Activated naive CD8-positive, alpha-beta T cell treated with anti-CD3 and anti-CD28 coated beads, Interleukin-2, amount 10 ng/mL, durations not matched to agents 7 days and 5 days (primary cell): ENCODE data around the gene ANKZF1. TPM values are rescaled to one million over a fixed set of nuclear protein-coding genes. Genes with fewer than 3 reads are reported as not detected.

Experiments used
- ATAC-seq: fragments of 150-1000 bp; cut with Tn5 transposase; one replicate; pipeline ENCODE4 v1.10.0; 2021; ENCODE audit warnings: low read depth, moderate library complexity
- POLR2A ChIA-PET: fragments of 350-600 bp; sonication (Branson Sonifier 250); formaldehyde crosslinking; loops from one replicate; lab custom pipeline; 2021; ENCODE audit warnings: antibody characterized with exemption; lab: Charles Lee
- DNase-seq: peaks from one replicate; pipeline ENCODE4 v3.0.0; 2021
- H3K27ac Mint-ChIP-seq: one replicate; pipeline ENCODE4 v1.8.0; 2022; ENCODE audit warnings: mild to moderate bottlenecking, mixed read lengths
- H3K27me3 Mint-ChIP-seq: one replicate; pipeline ENCODE4 v1.8.0; 2022; ENCODE audit warnings: mild to moderate bottlenecking, moderate library complexity, mixed read lengths
- H3K36me3 Mint-ChIP-seq: one replicate; pipeline ENCODE4 v1.8.0; 2021; ENCODE audit warnings: mild to moderate bottlenecking, mixed read lengths
- H3K4me1 Mint-ChIP-seq: one replicate; pipeline ENCODE4 v1.8.0; 2021; ENCODE audit warnings: mixed read lengths
- H3K4me3 Mint-ChIP-seq: one replicate; pipeline ENCODE4 v1.8.0; 2022; ENCODE audit warnings: mild to moderate bottlenecking, moderate library complexity, mixed read lengths
- H3K9me3 Mint-ChIP-seq: one replicate; pipeline ENCODE4 v1.8.0; 2021; ENCODE audit warnings: mixed read lengths
- total RNA-seq, 2 experiments: library from RNA; stranded (reverse); gene quantifications; one replicate each; pipeline ENCODE4 v1.2.3, GENCODE V29; 2021

Gene ANKZF1
- total RNA-seq, 2 experiments from 2014 or later = 170 to 177 TPM

DNA sequence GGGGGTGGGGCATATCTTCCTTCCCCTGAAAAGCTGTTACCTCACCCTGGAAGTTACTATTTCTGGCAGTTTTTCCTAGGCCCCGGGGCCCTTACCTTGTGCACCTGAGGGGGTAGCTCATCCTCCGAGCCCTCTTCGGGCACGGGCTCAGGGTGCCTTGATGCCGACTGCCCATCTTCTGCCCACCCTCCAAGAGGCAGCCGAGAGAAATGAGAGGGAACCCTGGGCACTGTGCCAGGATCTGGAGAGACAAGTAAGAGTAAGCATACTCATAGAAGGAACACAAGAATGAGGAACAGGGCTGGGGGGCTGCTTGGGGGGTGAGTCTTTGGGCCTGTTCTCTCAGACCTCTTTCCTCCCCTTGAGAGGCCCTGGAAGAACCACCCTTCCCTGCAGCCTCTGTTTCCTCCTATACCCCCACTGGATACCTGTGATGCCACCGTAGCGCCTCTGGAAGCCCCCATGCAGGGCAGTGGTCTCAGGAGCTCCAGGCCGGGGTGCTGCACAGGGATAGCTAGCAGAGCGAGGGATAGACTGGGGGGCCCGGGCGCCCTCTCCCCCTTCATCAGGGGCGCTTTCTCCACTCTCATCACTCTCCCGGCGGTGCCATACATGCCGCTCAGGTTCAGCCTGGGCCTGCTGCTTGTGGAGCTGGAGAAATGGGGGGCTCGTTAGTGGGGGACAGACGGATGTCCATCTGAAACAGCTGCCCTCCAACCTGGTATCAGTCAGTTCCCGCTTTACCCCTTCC, 8.8 kb upstream of the ANKZF1 start:
- Mint-ChIP-seq H3K27ac (no peak overlapping the region), H3K36me3 (peaks cover 16% of the 10 kb centered on the region), H3K4me3 (no peak overlapping the region), H3K4me1 (peaks cover 17% of the 10 kb centered on the region), H3K9me3 (no peaks in the 10 kb centered on the region), H3K27me3 (no peaks in the 10 kb centered on the region)
- no peak for ATAC-seq
- POLR2A ChIA-PET = interaction anchor here (1.3 kb wide), 1 partner anchor 24 kb away, joined by 6 read pairs; the partner anchor contains the start of genes GLB1L and STK16
- no peak for DNase-seq

DNA sequence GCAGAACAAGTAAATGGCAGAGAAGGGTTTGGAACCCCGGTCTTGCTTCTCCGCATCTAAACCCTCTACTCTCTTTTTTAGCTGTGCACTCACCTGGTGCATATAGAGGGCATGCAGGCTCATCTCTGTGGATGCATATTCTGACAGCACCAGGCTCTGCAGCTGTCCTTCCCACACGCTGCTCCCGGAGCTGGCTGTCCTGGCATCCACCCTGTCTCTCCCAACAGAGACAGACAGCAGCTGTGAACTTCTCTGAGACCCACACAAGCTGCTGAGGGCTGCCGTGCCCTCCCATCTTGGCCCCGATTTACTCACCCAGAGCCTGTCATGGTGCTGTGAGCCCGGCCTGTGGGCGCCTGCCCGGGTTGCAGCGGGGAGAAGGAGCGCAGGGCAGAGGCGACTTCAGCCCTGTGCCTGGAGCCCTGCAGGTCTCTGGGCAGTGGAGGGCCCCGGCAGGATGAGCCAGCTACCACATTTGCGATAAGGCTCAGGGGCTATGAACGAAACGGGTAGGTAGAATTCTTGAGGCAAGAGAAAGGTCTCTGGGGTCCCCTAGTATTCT, 7.6 kb upstream of the ANKZF1 start:
- no peak overlapping the region for H3K27ac Mint-ChIP-seq
- no peaks in the 10 kb centered on the region for H3K9me3 Mint-ChIP-seq
- H3K4me3 Mint-ChIP-seq = no peak overlapping the region
- ATAC-seq = no peak
- POLR2A ChIA-PET = interaction anchor here (1.3 kb wide), 1 partner anchor 23 kb away, joined by 6 read pairs; the partner anchor contains the start of genes GLB1L and STK16
- peaks cover 21% of the 10 kb centered on the region for H3K36me3 Mint-ChIP-seq
- peaks cover 22% of the 10 kb centered on the region for H3K4me1 Mint-ChIP-seq
- H3K27me3 Mint-ChIP-seq = no peaks in the 10 kb centered on the region
- DNase-seq = no peak

DNA sequence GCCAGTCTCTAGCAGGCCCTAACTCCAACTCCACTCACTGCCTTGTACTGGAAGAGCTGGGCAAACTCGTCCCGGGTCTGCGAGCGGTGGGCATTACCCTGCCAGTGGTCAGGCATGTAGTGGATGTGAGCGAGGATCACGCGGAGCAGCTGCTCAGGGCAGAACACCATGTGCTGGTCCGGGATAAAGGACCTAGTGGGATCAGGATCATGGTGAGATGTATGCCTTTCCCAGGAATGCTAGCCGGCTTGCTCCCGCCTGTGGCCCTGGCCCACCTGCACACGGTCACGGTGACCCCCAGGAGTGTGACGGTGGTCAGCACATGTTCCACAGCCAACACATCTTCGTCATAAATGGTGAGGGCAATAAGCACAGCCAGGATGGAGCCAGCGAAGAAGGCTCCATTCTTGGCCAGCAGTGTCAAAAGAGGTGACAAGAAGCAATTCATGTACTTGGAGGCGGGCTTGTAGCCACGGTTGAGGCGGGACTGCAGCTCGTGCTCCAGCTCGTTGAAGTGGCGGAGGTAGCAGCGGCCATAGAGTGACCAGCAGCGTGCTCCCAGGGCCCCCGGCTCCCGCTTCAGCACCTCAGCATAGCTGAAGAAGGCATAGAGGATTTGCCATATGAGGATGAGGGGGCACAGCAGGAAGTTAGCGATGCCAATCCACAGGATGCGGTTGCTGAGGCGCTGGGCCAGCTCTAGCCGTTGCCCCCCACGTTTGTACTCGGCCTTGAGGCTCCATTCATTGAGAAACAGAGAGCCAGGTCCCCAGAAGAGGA, 5.6 kb upstream of the ANKZF1 start:
- Mint-ChIP-seq H3K27me3 (no peaks in the 10 kb centered on the region), H3K27ac (no peak overlapping the region), H3K4me1 (peaks cover 25% of the 10 kb centered on the region), H3K4me3 (no peak overlapping the region), H3K9me3 (no peaks in the 10 kb centered on the region), H3K36me3 (peaks cover 21% of the 10 kb centered on the region)
- ATAC-seq = no peak
- no peak for DNase-seq
- POLR2A ChIA-PET = interaction anchor here (1.2 kb wide), 1 partner anchor 30 kb away, joined by 5 read pairs; the partner anchor contains the start of gene TUBA4A

DNA sequence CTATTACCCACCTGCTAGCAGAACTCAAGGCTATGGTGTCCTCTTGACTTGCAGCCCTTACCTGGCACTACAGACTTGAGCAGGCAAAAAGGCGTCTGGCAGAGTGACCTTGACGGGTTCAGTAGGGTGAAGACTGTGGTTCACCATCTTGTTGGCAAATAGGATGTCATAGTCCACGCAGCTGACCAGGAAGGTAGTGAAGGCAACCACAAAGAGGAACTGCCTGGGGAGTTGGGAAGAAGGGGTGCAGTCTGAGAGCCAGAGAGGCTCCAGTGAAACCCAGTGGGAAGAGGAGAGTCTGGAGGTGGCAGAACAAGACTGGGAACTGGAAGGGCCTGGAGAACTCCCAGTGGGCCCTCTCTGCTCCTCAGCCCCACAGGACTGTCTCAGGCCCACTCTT, 4.3 kb upstream of the ANKZF1 start:
- POLR2A ChIA-PET = no interaction called here
- H3K36me3 Mint-ChIP-seq = peaks cover 18% of the 10 kb centered on the region

DNA sequence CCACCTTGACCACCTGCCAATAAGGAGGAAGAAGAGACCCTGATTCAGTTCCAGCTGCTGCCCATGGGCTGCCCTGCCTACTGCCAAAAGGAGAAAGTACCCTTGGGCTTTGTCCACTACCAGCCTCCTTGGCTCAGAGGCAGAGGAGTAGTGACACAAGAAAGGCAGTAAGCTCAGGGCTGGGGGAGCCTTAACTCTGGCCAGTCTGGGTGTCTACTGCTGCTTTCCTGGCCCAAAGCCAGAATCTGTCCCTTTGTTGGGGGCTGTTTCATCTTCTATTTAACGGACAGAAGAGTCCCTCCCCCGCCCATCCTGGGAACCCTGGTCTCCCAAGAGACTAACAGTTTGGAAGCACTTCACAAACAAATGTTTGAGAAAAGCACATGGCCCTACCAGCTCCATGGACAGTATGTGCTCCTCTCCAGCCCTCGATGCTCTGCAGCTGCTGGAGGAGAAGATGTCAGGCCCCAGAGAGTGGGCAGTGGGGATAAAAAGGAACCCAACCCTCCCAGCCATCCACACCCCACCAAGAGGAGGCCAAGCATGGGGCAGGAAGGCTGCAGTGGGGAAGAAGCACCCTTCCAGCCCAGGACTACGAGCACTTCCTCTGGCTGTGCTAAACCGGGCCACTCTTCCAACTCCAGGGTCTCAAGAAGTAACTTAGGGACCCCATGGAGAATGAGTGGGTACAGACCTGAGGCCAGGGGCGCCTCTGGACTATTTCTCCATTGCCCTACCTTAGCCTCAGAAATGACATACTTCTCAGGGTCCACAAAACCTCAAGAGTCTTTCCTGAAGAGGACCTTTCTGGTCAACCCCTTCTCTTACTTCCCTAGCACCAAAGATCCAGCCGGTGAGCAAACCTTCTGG, 1.3 kb upstream of the ANKZF1 start:
- Mint-ChIP-seq H3K4me3 (peak overlapping the region; percentile 90), H3K27me3 (no peaks in the 10 kb centered on the region), H3K4me1 (peaks cover 38% of the 10 kb centered on the region), H3K36me3 (peaks cover 30% of the 10 kb centered on the region), H3K9me3 (no peaks in the 10 kb centered on the region), H3K27ac (peak overlapping the region; percentile 65)
- DNase-seq = no peak
- ATAC-seq = no peak
- POLR2A ChIA-PET = interaction anchor here (0.8 to 5.5 kb wide), 14 partner anchors 10 to 71 kb away, joined by 3 to 83 read pairs (median 13); partner anchors contain the start of genes ABCB6, CNPPD1, DNAJB2 and GLB1L

More for the DNA sequence above, 4.3 kb upstream of the ANKZF1 start:
- Mint-ChIP-seq H3K4me3 (no peak overlapping the region), H3K4me1 (peaks cover 23% of the 10 kb centered on the region), H3K9me3 (no peaks in the 10 kb centered on the region), H3K27ac (peak overlapping the region; percentile 6), H3K27me3 (no peaks in the 10 kb centered on the region)
- ATAC-seq (no peak), DNase-seq (no peak)

DNA sequence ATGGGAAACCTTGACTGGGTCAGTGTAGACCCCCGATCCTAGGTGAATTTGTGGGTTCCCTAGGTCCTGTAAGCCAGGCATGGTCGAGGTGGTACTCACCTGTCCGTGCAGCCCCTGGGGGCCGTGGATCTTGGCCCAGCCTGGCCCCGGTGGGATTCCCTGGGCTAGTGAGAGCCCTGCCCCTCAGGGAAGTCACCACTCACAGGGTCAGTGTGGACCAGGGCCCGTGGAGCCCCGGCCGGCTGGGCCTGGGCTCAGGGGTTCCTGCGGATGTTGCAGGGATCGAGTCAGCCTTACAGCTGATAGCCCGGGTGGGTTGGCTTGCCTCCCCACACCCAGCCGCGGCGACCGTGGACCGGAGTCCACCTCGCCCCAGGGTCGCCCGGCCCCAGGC, 698 bp upstream of the ANKZF1 start:
- ATAC-seq (no peak), DNase-seq (no peak)
- H3K27me3 Mint-ChIP-seq = no peaks in the 10 kb centered on the region
- peak overlapping the region; percentile 90 for H3K4me3 Mint-ChIP-seq
- H3K4me1 Mint-ChIP-seq = peaks cover 40% of the 10 kb centered on the region
- H3K9me3 Mint-ChIP-seq = no peaks in the 10 kb centered on the region
- peaks cover 32% of the 10 kb centered on the region for H3K36me3 Mint-ChIP-seq
- POLR2A ChIA-PET = interaction anchor here (1.2 to 5.5 kb wide), 15 partner anchors 9 to 70 kb away, joined by 3 to 83 read pairs (median 12); partner anchors contain the start of genes ABCB6, CNPPD1, DNAJB2 and GLB1L
- H3K27ac Mint-ChIP-seq = peak overlapping the region; percentile 65

DNA sequence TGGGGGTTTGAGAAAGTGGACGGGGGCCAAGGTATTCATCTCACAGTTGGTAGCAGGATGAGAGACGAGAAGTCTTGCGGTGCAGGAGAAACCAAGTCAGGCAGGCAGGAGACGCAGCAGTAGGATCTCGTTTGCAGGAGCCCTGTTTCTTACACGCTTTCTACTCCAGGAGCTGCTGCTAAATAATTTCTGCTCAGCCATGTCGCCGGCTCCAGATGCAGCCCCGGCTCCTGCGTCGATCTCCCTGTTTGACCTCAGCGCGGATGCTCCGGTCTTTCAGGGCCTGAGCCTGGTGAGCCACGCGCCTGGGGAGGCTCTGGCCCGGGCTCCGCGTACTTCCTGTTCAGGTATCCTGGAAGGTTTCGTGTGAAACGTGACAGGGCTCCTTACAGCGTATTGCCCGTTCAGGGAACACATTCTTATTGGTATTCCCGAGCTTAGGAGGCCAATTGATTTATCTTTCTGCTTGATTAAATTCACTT, 494 bp downstream of the ANKZF1 start:
- H3K9me3 Mint-ChIP-seq = no peaks in the 10 kb centered on the region
- peak; percentile 11 for ATAC-seq
- no peaks in the 10 kb centered on the region for H3K27me3 Mint-ChIP-seq
- peak overlapping the region; percentile 90 for H3K4me3 Mint-ChIP-seq
- POLR2A ChIA-PET = interaction anchor here (1.2 to 5.5 kb wide), 16 partner anchors 8 to 69 kb away, joined by 3 to 83 read pairs (median 12); partner anchors contain the start of genes ABCB6, CNPPD1, DNAJB2 and GLB1L
- H3K27ac Mint-ChIP-seq = peak overlapping the region; percentile 93
- DNase-seq = peak; percentile 59
- peaks cover 37% of the 10 kb centered on the region for H3K4me1 Mint-ChIP-seq
- H3K36me3 Mint-ChIP-seq = peaks cover 37% of the 10 kb centered on the region

DNA sequence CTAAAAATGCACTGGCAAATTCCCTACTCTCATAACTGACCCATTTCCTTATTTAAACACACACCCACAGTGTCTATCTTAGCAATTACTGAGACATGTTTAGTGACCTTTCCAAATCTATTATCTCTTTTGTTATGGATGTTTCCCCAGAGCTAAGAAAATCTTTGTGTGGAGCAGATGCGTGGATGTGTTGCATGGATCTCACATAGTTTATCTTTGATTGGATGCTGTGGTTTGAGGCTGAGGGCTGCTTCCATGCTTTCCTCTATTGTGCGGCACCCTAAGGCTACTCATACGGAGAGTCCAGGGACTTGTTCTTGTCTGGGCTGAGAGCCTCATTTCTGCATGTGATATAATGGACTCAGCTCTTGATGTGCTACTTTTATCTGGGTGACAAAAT, 4.7 kb downstream of the ANKZF1 start:
- ATAC-seq (no peak), DNase-seq (no peak)
- H3K9me3 Mint-ChIP-seq = no peaks in the 10 kb centered on the region
- POLR2A ChIA-PET = interaction anchor here (0.7 to 1.2 kb wide), 2 partner anchors 11 to 18 kb away, joined by 3 to 4 read pairs; partner anchors contain the start of genes GLB1L and STK16
- H3K27me3 Mint-ChIP-seq = no peaks in the 10 kb centered on the region
- no peak overlapping the region for H3K27ac Mint-ChIP-seq
- H3K36me3 Mint-ChIP-seq = peaks cover 48% of the 10 kb centered on the region
- H3K4me3 Mint-ChIP-seq = no peak overlapping the region
- H3K4me1 Mint-ChIP-seq = peaks cover 18% of the 10 kb centered on the region

DNA sequence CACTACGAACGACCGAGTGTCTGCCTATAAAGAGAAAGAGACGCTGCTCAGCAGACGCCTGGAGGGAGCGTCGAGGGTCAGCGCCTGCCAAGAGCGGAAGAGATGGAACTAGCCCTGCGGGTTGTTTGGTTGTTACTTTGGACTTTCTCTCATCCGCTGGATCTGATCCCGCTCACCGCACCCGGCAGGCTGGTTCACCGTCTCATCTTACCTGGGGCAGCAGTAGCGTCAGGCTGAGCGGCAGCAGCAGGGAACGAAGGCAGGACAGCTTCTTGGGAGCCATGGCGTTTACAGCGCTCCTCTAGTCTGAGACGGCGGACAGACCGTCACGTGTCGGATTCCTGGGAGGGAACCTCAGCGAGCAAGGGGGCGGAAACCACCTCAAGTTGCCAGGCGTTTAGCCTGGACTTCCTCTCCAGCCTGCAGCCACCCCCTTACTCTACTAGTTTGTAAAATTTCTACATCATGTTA, 13.7 kb downstream of the ANKZF1 start:
- Mint-ChIP-seq H3K27ac (peak overlapping the region; percentile 75), H3K9me3 (no peaks in the 10 kb centered on the region), H3K4me1 (peaks cover 42% of the 10 kb centered on the region), H3K36me3 (peaks cover 11% of the 10 kb centered on the region), H3K4me3 (peak overlapping the region; percentile 71), H3K27me3 (no peaks in the 10 kb centered on the region)
- POLR2A ChIA-PET = interaction anchor here (2.7 kb wide), 1 partner anchor 13 kb away, joined by 12 read pairs; the partner anchor contains the start of genes ANKZF1 and ATG9A
- ATAC-seq = no peak
- DNase-seq = no peak

DNA sequence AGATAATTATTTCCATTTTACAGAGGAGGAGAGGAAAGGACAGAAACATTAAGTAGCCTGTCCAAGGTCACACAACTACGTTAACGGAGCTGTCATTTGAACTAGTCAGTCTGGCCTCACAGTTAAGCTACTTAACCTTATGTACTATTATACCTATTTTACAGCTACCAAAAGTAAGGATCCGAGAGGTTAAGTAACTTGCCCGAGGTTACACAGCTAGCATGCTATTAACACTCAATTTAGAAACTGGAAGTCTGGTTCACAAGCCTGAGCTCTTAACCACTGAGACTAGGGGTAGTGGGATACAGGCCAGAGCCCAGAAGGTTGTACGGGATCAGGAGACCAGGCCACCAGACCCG, 15.2 kb downstream of the ANKZF1 start:
- Mint-ChIP-seq H3K4me3 (peak overlapping the region; percentile 99), H3K9me3 (no peaks in the 10 kb centered on the region), H3K36me3 (peaks cover 25% of the 10 kb centered on the region), H3K4me1 (peaks cover 54% of the 10 kb centered on the region), H3K27me3 (no peaks in the 10 kb centered on the region), H3K27ac (peak overlapping the region; percentile 90)
- DNase-seq (no peak), ATAC-seq (no peak)
- POLR2A ChIA-PET = interaction anchor here (1.0 to 2.9 kb wide), 16 partner anchors 9 to 74 kb away, joined by 3 to 38 read pairs (median 6); partner anchors contain the start of genes ABCB6, ANKZF1, ATG9A and DNAJB2

DNA sequence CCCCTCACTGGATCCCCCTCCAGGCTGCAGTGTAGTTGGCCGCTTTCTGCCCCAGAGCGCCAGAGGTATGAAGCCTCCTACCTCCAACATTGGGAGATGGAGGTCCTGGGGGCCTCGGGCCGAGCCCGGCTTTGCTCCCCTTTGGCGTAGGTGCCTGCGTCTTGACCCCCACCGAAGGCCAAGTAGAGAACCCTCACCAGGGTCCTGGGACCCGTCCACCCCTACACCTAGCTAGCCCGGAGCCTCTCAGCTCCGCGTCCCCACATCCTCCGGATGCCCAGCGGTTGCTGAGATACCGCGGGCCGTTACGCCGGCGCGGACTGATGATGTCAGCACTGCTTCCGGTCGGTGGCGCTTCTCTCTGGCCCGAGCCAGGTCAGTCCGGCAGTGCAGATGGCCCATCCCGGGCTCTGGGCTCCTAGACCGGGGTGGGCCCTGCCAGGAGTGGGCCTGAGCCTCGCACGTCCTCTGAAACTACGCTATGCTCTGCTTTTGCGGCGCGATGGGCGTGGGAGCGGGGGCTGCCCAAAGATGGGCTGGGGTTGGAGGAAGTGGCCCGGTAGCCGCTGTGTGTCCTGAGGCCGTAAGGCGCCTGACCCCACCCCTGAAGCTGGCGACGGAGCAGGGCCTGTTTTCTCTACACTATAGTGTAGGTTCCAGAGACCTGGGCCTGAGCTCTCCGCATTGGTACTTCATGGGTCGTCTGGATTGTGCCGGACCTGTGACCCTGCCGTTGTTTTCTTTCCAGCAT, 15.7 kb downstream of the ANKZF1 start, which contains the start of the genes GLB1L and STK16:
Gene GLB1L, minus strand, starts transcription at position 297 of the 751 bp plus-strand sequence. CDS start 1,871 bp downstream, outside the sequence.
Gene STK16, plus strand, starts transcription at position 332 of the 751 bp plus-strand sequence. CDS start 521 bp downstream, outside the sequence.
- peak within 1 kb of the TSS; percentile 90 for H3K27ac Mint-ChIP-seq
- POLR2A ChIA-PET = interaction anchor here (0.5 to 2.9 kb wide), 20 partner anchors 8 to 120 kb away, joined by 3 to 38 read pairs (median 5); partner anchors contain the start of genes ABCB6, ANKZF1, ATG9A and DNAJB2
- peak; percentile 96 for DNase-seq
- H3K27me3 Mint-ChIP-seq = no peaks in the 10 kb centered on the region
- H3K4me3 Mint-ChIP-seq = peak within 1 kb of the TSS; percentile 99
- ATAC-seq = peak; percentile 64
- H3K36me3 Mint-ChIP-seq = peaks cover 30% of the 10 kb centered on the region
- peaks cover 60% of the 10 kb centered on the region for H3K4me1 Mint-ChIP-seq
- no peaks in the 10 kb centered on the region for H3K9me3 Mint-ChIP-seq
